ENCODE data around the gene TMEM135.
"Not testable (repeated sequence)": the region's sequence is repeated elsewhere in the genome, so short reads cannot be mapped to it uniquely, and the experiment has no call there.

The TMEM135 gene

GRCh38 chr11:87263979-87264378, 226.2 kb downstream of the TMEM135 start:
- DNase-seq, result no peak

GRCh38 chr11:87265132-87265531, 227.4 kb downstream of the TMEM135 start:
- no peak for DNase-seq

GRCh38 chr11:87265979-87266378, 228.2 kb downstream of the TMEM135 start:
- DNase-seq, result no peak

DNA sequence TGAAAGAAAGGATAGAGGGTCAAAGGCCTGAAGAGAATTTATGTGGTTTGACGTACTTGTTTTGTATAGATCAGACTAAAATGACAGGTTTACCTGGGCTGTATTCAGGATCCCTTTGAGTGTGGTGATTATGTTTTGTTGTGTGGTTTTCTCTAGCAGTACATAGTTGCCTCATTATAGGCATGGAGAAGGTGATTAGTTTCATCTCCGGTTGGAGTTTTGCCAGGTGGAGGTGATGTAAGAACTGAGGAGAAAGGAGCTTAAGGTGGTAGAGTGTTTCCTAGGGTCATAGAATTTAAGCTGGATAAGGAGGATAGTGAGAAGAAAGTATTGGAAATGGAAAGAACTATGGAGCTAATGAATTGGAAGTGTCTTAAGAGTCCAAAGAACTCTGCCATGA, 229.0 kb downstream of the TMEM135 start:
- no peak for DNase-seq

DNA sequence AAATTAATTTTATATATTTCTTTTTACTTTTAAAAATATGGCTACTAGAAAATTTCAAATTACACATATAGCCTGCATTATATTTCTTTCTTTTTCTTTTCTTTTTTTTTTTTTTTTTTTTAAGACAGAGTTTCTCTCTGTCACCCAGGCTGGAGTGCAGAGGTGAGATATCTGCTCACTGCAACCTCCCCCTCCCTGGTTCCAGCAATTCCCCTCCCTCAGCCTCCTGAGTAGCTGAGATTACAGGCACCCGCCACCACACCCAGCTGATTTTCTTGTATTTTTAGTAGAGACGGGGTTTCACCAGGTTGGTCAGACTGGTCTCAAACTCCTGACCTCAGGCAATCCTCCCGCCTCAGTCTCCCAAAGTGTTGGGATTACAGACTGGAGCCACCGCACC, 234.2 kb downstream of the TMEM135 start:
- DNase-seq, result not testable (repeated sequence)

- no peak for DNase-seq
Measured at GRCh38 chr11:87275176-87275575, 237.4 kb downstream of the TMEM135 start.

DNA sequence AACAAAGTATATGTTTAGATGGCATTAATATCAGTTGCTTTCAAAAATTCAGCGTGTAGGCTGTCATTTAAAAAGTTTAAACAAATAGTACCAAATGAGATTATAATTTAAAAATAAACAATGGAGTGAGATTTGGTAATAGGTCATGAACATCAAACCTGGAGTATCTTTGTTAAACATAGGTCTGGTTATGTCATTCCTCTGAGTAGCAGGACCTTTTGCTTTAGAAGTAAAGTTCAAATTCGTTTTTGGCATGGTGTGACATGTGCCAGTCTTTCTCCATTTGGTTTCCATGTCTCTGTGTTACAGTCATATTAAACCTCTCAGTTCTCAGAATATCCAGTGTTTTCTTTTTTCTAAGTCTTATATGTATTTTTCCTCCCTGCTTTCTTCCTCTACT, 242.4 kb downstream of the TMEM135 start:
- DNase-seq, result no peak

- DNase-seq, result no peak
Measured at GRCh38 chr11:87281496-87281895, 243.8 kb downstream of the TMEM135 start.

DNA sequence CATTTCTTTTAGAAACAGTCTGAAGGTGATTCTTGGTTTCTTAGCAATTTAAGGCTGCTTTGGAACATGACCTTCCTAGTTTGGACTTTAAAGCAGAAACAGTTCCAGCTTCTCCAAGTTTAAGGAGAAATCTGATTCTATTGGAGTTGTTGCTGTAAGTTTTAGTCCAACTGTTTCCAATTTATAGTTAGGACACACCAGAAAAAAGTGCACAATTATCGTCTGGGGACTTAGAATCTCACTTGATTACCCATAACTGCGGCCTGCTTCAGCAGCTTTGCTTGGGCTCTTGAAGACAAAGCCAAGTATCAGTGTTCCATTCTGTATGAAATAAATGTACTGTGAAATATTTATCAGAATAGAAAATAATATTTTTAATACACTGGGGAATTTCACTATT, 246.6 kb downstream of the TMEM135 start:
- DNase-seq, result no peak

DNA sequence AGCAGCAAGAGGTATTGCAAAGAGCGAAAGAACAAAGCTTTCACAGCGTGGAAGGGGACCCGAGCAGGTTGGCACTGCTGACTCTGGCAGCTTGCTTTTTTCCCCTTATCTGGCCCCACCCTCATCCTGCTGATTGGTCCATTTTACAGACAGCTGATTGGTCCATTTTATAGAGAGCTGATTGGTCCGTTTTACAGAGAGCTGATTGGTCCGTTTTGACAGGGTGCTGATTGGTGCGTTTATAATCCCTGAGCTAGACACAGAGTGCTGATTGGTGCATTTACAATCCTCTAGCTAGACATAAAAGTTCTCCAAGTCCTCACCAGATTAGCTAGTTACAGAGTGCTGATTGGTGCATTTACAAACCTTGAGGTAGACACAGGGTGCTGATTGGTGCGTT, 247.9 kb downstream of the TMEM135 start:
- DNase-seq, result not testable (repeated sequence)

- no peak for DNase-seq
Measured at GRCh38 chr11:87286338-87286737, 248.6 kb downstream of the TMEM135 start.

DNA sequence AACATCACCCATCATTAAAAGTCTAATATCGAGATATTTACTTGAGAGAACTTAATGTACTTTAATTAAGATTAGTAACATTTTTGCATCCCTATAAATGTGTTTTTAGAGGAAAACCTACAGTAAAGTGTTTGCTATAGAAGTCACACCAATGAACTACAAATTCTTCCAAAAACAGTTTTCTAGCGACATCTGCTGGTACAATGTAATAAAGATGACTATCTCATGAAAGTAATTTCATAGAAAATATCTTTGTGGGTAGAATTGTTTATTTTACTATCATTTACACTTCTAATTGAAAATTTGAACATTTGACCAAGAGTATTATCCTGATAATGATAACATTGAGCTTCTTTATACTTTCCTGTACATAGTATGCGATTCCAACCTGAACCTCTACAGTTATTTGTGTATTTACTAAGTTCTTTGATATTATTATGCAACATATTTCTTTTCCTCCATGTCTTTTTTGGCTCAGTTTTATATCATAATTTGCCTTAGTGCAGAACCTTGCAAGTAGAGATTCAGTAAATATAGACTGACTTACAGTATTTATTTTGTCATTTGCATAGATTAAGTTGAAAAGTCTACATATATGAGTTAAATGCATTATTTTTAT, 252.7 kb downstream of the TMEM135 start:
- DNase-seq, result peak; percentile 67

DNA sequence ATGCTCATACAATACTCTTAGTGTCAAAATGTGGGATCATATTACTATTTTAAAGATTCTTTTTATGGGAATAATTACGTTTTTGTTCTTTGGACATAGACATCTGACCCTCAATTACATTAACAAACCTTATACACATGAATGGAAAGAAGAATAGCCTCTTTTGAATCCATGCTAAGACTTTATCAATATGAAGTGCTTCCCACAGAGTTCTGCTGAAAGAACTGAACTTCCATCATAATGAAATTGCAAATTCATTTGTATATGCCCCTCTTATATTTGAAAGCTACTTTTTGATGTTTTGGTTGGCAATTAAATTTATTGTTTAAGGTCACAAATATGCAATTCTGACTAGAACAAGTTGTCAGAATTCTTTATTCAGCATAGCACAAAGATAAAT, 254.9 kb downstream of the TMEM135 start:
- DNase-seq, result no peak

- DNase-seq, result no peak
Measured at GRCh38 chr11:87295237-87295636, 257.5 kb downstream of the TMEM135 start.

DNA sequence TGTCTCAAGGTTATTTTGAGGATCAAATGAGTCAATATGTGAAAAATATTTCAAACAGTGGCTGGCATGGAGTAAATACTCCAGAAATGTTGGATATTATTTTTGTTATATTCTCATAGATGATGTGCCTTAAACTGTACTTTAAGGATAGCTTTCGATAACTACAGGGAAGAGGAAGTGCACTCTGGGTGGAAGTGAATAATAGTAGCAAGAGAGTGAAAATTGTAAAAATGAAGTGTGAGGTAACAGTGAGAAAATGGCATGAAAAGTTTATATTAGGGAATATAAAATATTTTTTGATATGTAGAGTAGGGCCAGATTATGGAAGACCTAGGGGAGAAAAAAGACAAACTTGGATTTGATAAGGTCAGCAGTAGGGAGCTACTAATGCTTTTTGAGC, 258.9 kb downstream of the TMEM135 start:
- DNase-seq, result no peak

GRCh38 chr11:87298155-87298554, 260.4 kb downstream of the TMEM135 start:
- no peak for DNase-seq

- DNase-seq, result no peak
Measured at GRCh38 chr11:87299041-87299481, 261.3 kb downstream of the TMEM135 start.

- no peak for DNase-seq
Measured at GRCh38 chr11:87300640-87301380, 263.1 kb downstream of the TMEM135 start.

- DNase-seq, result no peak
Measured at GRCh38 chr11:87301785-87302540, 264.2 kb downstream of the TMEM135 start.

DNA sequence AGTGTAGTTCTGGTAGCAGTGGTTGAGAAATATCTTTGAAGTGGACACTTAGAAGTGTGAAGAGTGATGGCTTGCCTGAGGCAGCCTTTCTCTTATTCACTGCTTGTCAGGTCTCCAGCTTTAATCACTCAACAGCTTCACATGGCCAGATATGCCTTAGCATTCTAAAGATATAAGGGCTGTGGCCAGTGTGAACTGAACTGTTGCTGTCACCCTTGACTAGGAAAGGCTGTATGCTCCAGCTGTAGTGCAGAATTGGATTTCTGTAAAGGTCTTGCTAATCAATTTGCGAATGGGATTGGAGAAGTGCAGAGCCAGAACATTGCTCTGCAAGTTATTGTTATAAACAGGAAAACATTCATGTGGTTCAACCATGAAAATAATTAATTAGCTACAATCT, 266.7 kb downstream of the TMEM135 start:
- no peak for DNase-seq

DNA sequence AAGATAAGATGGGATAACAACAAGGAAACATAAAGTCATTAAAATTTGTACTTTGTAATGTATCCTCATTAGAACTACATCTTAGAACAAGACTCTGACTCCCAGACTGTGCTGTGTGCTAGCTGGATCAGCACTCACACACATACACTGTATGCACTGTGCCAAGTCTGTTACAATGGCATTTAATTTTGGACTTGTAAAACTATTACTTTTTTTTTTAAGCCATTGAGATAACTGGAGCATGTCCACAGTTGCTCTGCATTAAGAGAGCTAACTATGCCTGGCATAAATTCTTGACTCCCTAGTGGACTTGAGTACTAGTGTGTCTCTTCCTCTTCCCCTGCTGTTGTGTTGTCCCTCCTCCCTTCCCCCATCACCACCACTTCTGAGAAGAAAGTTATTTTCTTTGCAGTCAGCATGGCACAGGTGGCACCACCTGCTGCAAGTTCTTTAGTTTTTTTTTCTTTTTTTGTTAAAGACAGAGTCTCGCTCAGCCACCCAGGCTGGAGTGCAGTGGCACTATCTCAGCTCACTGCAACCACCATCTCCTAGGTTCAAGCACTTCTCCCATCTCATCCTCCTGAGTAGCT, 268.6 kb downstream of the TMEM135 start:
- DNase-seq, result peak; percentile 64

GRCh38 chr11:87307101-87307500, 269.4 kb downstream of the TMEM135 start:
- DNase-seq, result no peak

DNA sequence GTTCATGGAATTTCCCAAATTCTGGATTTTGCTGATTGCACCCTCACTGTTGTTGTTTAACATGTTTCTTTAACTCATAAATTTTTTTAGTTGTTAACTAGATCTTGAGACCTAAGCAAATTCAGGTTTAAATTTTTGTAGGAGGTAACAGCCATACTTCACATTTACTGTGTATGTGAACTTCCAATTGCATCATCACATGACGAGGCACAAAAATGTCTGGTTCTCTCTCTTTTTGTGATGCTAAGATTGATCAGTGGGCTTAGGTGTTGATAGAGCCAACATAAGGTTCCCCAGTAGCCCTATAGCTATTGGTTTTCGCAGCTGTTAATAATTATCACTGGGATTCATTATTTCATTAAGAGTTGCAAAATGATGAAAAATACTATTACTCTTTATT, 277.5 kb downstream of the TMEM135 start:
- DNase-seq, result no peak

GRCh38 chr11:87316491-87316890, 278.8 kb downstream of the TMEM135 start:
- DNase-seq, result peak; percentile 44
